HG03521 (cell line): ENCODE measurements around the gene NPL.

Experiments
- ATAC-seq: cut with Tn5 transposase; IDR thresholded peaks from one replicate; pipeline ENCODE4 v1.9.1; 2021; ENCODE audit warnings: mild to moderate bottlenecking, moderate library complexity; ENCODE audit not compliant: unreplicated experiment

NPL gene

DNA sequence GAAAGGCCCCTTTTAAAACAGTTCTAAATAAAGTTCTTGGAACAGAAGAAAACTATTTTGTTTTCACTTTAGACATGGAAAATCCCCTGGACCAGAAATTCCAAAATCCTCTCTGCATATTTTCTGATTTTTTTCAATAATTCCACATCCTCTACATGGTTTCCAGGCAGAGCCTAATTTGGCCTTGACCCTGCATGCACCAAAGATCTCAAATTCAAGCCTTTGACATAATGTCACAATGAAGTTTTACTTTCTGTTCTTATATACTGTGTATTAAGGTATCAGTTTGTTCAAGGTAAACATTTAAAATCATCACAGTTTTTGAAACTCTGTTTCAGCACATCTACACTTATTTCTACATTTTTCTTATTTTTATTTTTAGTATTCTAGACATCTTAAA is 12.2 kb upstream of the NPL start:
- no peak for ATAC-seq

DNA sequence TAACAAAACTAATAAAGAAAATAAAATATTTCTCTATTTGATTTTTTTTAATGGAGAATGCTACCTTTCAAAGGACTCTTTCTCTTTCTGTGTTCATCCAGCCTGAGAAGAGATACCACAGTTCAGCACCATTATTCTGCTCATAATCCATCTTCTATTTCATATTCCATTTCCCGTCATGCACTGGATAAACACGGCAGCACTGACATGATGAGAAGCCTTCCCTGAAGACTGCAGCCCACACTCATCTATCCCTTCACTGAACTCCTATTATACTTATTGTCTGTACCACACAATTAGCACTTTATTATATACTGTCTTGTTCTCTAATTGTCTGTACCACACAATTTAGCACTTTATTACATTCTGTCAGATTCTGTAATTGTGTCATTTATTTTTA is 10.7 kb upstream of the NPL start:
- no peak for ATAC-seq

DNA sequence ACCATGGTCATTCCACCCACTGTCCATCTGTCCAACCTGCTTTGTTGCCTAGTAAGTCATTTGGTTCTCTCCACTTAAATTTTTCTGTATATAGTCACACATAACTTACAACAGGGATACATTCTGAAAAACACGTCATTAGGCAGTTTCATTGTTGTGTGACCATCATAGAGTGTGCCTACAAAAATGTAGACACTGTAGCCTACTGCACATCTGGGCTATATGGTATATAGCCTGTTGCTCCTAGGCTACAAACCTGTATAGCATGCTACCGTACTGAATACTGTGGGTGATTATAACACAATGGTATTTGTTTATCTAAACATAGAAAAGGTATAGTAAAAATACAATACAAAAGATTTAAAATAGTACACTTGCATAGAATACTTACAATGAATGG is 10.0 kb upstream of the NPL start:
- no peak for ATAC-seq

DNA sequence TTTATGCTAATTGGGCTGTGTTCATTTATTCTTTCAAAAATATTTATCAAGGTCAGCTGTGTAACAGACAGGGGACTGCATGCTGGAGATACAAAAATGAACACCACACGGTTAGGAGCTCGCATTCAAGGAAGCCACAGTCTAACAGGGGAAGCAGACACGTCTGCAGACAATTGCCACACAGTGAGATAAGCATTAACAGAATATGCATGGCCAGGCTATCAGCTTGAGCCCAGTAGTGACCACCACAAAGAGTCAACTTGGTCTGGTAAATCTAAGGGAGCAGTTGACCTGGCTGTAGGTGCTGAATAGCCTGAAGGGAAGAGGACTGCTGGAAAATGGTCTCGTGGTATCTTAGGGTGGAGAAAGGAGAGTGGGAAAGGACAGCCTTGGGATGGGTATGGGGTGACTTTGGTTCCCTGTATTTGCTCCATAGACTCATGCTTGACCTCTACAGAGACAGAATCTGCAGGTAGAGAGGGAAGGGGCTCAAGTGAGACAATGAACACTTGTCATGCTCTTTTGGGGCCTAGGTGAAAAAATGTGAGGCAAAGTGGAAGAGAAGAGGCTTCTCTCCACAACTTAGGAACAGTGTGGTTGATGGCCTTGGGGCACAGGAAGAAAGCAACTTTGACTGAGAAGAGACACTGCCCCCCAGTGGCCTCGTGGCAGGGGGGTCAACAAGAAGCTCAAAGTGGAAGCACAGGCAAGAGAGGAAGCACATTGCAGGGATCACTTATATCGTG is 7.6 kb upstream of the NPL start:
- no peak for ATAC-seq

DNA sequence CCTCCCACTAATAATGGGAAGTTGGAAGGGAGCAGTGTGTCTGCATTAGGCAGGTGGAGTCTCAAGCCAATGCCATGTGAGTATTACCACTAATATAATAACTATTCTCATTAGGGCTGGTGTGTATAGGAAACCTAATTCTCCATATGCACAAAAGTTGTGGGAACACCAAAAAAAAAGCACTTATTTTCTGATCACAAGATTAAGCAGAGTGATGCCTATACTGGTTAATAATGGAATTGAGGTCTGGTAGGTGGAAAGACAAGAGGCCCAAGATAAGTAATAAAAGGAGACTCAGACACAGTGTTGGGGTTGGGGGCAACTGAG is 7.0 kb upstream of the NPL start:
- no peak for ATAC-seq

DNA sequence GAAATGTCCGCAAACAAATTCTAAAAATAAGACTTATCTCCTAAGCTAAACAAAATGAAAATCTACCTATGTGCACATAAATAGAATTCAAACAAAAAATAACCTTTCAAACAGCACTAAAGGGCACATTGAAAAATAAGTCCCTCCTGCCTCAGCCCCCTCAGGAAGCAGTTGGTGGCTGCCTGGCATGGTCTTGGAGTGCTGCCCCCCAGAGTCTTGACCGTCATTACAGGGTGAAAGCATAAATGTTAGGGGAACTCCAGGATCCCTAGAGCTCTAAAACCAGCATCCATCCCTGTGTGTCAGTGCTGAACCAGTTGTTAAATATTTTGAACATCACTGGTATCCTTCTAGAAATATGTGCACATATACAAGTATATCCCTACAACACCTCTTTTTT is 6.5 kb upstream of the NPL start:
- no peak for ATAC-seq

DNA sequence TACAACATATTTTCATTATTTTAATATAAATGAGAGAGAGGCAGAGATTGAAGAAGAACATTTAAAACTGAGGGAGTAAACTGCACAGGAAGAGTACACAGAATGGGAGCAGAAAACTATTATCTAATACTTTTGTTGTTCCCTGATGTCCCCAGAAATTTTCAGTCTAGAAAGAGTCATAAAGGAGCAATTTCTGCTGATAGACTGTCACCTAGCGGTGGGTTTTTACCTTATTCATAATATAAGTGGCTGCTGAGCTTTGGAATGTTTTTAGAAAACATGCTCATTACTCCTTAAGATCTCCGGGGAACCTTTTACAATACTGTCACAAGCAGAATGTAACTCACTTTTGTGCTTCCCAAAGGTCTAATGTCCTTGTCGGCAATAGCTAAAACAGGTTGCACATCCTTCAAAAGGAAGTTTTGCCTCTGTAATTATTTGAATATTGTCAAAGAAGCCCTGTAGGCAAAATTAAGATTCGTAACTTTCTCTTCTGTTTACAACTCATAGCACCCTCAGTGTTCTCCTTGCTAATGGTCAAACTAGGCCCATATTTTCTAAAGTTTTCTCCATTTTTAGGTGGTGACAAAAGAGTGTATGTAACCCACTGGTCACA is 4.9 kb upstream of the NPL start:
- no peak for ATAC-seq

DNA sequence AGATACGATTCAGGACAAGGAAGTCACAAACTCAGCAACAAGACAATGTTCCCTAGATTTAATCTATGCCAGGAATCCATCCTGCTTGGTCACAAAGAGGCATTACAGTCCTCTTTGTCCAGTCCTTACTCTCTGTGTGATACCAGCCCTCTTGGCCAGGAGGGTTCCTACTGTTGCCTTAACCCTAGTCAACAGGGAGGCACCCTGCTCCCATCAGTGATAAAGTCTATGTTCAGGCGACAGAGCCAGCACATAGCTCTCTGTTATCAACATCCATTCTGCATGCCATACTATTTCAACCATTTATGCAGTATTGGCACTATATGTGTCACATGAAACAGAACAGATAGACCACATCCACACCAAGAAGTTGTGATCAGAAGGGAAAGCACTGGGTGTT is 4.4 kb upstream of the NPL start:
- ATAC-seq, result no peak

DNA sequence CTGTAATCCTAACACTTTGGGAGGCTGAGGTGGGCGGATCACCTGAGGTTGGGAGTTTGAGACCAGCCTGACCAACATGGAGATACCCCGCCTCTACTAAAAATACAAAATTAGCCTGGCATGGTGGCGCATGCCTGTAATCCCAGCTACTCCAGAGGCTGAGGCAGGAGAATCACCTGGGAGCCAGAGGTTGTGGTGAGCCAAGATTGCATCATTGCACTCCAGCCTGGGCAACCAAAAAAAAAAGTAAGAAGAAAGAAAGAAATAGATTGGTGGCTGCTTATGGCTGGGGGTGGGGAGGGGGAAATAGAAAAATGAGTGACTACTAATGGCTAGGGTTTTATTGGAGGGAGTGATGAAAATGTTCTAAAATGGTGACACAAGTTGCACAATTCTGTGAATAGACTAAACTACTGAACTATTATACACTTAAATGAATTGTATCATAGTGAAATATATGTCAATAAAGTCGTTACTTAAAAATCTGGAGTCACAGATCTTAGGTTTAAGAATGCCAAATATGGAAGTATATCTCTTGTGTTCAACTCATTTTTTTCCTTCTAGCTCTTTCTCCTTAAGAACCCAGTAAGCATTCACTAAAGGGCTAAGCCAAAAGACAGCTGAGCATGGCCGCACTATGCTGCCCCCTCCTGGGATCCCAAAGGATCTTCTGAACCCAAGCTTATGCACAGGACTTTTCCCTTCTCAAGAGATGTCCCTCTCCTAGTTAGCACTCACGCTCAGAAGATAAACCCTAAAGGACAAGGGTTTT is 3.2 kb upstream of the NPL start:
- ATAC-seq, result no peak

DNA sequence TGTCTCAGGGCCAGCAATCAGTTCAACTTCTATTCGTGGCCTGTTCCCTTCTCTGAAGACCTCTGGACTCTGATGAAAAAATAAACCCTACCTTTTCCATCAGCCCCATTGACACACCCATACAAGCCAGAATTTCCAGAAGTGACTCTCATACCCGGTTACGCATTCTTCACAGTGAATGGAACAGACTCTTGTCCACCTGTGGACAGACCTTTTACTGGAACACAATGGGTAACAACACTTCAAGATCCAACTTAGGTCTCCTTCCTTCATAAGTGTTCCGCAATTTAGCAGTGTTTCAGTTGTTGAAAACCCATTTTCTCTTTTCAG is 2.6 kb upstream of the NPL start:
- no peak for ATAC-seq

DNA sequence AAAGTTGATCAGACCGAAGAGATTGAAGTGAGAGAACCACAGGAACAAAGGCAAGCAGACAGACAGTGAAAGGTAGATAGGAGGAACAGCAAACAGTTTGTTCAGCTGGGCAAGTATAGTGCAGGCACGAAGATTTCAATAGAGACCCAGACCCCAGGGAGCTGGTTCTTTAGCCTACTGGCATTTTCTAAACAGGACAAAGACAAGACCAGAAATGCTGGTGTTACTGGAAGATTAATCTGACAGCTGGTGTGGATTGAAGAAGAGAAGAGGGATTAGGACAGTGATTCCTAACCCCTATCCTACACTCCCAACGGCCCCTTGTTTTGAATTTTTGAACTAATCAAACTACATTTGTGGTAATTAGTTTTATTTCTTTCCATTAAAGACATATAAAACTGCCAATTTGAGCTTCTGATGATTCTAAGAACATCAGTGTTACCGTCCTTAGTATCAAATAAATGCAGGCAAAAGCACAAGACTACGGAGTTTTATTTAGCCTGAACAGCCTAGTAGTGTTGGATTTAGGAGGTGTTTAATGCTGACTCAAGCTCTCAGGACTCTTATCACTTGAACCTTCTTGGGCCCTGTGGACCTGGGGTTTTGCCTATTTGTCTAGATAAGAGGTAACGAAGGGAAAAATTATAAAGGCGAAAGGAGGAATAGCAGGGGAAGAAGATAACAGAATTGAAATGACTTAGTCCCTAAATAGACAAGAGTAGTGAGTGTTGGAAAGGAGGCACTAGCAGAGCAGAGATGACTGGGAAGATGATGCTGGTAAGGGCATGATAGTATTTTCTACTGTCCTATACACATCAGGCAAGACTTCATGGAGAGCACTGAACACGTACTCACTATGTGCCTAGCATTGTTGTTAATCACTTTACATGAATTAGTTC is 2.0 kb downstream of the NPL start:
- ATAC-seq, result no peak

DNA sequence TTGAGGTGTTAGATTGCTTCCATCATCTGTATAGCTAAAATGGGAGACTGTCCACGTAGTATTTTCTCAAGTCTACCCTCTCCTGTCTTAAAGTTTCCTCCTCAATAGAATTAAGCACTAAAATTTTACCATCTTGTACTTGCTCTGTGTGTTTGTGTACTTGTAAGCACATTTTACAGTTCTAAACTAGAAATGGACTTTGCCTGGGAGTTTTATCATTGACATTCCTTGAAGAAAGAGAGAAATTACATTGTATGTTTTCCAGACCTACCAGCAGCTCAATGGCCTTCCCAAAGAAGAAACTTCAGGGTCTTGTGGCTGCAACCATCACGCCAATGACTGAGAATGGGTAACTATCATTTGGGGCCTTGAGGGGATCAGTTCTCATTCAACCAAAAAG is 4.5 kb downstream of the NPL start:
- no peak for ATAC-seq

DNA sequence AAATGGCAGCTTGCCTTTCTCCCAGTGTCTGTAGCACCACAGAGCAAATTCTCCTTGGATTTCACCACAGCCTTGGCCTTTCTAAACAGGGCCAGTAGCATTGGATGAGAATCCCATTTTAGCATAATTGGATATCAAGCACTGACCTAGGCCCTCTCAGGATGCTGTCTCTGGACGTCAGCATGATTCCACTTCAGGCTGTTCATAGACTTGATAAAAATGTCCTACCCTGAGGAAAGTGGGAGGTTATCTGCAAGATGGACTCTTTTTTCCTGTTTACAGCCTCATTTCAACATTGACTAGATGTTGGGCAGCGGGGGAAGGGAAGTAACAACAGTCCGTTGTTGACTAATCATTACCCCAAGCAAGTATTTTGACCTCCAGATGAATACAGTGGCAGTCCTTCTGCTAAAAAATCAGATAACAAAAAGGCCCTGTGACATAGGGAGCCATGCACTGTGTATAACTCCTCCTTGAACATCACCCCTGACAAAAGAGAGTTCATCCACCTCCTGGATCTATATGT is 5.2 kb downstream of the NPL start:
- no peak for ATAC-seq

DNA sequence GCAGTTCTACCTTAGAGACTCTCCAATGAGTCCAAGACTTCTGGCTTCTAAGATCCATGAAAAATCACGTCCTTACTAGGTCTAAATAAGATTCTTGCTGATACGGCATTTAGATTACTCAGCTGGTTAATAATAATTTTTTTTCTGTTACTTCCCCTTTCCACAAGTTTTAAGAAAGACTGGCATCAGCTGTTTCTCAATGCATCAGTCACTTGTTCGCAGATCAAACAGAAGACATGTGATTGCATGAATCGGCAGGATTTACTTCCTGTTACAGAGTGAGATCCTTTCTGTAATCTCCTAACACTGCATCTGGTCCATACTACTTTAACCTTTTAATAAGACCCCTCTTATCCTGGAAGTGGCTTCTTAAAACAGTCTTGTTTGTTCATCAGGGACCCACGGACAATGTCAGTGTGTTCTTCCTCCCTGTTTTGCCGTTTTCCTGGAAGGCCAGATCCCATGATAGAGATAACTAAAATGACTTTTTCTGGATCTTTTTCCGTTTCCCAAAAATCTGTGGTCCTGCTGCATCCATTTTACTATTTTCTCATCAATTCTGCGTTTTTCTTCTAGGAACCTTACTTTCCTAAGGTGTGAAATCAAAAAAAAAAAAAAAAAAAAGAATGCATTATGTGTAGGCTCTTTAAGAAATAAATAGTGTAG is 6.1 kb downstream of the NPL start:
- ATAC-seq, result no peak

DNA sequence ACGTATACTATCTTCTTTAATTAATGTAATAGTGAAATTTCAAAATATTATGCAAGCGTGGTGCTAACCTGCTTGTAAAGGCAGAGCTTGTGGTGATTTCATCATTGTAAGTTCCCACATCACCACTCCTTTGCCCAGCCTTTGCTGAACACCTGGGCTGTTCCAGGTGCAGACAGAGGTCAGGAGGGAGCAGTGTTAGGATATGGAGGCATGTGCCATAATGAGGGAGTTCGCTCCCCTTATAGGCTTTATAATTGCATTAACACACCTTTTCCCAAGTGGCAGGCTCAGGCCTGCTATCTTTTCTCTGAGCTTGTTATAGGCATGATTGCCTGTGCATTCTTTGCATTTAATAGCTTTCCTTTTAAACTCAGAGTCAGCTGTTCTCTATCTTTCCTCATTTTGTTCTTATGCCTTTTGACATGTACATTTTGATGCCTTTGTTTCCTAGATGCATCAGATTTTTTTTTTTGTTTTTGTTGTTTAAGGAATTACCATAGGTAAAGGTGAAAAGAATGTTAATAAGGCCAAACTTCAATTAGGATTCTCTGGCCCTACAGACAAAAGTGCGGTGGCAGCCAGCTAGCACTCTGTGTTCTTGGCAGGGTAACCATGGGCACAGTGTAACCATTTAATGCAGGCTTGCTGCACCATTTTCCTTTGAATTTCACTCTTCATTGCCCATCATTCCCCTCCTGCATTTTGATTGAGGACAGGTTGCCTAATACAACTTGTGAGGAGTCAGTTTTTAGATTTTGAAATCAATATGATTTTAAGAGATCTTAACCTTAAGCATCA is 12.6 kb downstream of the NPL start:
- ATAC-seq, result no peak

DNA sequence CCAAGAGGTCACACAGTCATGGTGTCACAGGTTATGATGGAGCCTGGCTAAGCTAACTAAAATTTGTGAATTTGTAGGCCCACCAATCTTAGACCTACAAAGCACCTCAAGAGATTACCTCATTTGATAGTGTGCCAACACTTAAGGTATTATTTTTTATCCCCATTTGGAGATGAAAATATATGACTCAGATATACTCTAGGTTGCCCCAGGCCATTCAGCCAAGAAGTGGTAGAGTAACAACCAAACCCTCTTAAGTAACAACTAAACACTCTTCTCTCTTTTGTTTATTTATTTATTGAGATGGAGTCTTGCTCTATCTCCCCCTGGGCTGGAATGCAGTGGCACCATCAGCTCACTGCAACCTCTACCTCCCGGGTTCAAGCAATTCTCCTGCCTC is 14.3 kb downstream of the NPL start:
- no peak for ATAC-seq

DNA sequence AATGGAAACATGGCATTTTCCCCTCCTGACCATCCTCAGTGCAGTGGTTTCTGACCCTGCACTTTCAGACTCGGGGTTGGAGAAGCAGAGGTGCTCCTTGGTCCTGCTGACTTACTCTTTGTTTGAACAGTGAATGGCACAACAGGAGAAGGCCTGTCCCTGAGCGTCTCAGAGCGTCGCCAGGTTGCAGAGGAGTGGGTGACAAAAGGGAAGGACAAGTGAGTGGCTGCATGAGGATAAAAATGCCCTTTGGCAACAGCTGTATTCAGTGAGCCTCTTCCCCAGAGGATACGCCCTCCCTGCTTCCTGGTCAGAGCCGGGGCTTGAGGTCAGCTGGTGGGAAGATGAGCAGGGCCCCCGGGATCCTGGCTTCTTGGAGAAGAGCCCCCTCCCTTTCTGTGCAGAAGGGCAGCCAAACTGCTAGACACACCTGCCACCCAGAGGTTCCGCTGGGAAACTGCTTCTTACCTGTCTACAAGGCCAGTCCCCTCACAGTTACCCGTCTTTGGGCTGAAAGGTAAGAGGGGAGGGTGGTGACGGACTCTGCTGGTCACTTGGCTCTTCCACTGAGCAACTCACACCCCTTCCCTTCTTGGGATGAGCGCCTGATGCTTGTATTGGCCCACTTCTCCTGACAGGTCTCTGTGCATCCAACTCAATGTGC is 16.6 kb downstream of the NPL start:
- no peak for ATAC-seq

DNA sequence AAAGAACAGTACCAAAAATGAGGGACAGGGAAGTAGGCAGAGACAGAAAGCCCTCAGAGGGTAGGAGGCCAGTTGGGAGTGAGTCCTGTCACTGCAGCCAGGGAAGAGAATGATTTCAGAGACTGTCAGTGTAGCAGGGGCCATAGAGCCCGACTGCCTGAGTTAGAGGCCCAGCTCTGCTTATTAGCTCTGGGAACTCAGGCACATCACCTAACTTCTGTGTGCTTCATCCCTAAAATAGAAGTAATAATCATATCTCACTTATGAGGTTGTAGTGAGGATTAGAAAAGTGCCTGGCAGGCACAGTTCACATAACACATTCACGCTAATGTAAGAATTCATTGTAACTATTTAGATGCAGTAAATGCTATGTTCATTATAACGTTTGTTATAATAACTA is 18.3 kb downstream of the NPL start:
- ATAC-seq, result no peak

DNA sequence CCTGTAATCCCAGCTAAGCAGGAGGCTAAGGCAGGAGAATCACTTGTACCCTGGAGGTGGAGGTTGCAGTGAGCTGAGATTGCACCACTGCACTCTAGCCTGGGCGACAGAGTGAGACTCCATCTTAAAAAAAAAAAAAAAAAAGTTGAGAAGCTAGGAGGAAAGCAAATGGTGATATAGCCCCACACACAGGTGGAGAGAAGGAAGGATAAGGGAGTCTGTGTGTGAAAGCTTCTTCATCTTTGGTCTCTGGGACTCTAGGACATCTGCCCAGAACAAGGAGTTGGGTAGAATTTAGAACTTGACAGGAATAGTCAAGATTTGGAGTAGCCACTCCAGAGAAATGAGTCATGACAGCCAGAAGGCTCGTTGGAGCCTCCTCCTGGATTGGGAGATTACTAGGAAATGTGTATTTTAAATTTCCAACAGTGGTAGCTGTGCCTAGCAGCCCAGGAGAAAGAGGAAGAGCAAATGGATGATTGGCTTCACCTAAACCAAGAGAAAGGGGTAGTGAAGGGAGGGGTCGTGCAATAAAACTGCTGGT is 19.9 kb downstream of the NPL start:
- no peak for ATAC-seq
